ENCODE results near the gene COL28A1.

Gene COL28A1

DNA sequence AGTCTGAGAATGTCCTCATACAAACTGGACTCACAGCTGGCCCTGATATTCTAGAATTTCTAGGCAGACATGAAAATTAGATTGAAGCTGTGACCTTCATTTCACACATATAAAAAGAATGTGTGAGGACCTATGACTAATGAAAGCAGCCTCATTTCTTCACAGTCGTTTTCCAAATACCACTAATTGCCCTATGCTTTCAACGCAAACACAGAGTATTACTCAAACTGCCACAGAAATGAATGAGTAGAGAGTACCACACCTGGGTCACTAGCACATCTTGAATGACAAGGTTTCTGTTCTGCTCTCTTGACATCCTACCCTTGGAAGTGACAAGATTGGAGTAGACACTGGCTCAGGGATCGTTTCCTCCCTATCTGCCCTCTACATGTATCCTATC is 211.0 kb downstream of the COL28A1 start:
- no peak for DNase-seq (ENCODE audit: extremely low read depth, low read depth)
- TF ChIP-seq, protein P1, sequence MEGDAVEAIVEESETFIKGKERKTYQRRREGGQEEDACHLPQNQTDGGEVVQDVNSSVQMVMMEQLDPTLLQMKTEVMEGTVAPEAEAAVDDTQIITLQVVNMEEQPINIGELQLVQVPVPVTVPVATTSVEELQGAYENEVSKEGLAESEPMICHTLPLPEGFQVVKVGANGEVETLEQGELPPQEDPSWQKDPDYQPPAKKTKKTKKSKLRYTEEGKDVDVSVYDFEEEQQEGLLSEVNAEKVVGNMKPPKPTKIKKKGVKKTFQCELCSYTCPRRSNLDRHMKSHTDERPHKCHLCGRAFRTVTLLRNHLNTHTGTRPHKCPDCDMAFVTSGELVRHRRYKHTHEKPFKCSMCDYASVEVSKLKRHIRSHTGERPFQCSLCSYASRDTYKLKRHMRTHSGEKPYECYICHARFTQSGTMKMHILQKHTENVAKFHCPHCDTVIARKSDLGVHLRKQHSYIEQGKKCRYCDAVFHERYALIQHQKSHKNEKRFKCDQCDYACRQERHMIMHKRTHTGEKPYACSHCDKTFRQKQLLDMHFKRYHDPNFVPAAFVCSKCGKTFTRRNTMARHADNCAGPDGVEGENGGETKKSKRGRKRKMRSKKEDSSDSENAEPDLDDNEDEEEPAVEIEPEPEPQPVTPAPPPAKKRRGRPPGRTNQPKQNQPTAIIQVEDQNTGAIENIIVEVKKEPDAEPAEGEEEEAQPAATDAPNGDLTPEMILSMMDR (IDR thresholded peaks at IDR 0.05; ENCODE audit: low read depth, low read length, missing control alignments): no peak
- no peak overlapping the region for H3K4me3 ChIP-seq (replicated peaks; ENCODE audit: low read depth, low read length)

DNA sequence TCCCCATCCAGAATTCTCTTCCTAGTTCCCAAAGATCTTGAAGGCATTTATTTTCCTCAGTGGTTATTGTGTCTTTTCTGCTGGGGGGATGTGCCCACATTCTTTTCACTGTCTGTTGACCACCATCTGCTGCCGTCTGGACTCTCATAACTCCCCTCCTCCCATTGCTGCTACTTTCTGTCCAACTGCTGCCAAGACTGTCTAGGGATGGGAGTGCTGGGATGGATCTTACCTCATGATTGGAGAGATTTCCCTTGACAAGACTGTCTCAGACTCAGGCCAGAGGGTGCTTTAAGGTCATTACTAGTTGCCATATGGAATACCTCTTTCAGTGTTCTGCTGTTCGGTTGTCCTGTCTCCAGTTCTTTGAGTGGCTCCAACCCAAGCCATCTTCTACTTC is 211.8 kb downstream of the COL28A1 start:
- no peak for DNase-seq (ENCODE audit: extremely low read depth, low read depth)
- no peak overlapping the region for H3K4me3 ChIP-seq (replicated peaks; ENCODE audit: low read depth, low read length)
- TF ChIP-seq, protein P1 (IDR thresholded peaks at IDR 0.05; ENCODE audit: low read depth, low read length, missing control alignments): no peak

DNA sequence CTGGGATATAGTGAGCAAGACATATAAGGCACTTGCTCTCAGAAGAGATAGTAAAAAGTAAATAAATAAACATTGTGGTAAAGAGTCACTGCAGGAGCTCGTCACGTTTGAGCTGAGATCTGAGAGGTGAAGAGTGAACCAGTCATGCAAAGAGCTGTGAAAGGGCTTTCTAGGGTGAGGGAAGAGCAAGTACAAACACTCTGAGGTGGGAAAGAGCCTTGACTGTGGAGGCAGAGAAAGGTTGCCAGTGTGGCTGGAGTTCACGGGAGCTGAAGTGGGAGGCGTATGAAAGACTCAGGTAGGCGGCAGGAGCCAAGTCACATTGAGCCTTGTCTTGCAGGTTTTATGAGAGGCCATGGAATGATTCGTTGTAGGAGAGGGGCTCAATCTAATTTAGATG is 212.3 kb downstream of the COL28A1 start:
- no peak overlapping the region for H3K4me3 ChIP-seq (replicated peaks; ENCODE audit: low read depth, low read length)
- TF ChIP-seq, protein P1 (IDR thresholded peaks at IDR 0.05; ENCODE audit: low read depth, low read length, missing control alignments): no peak
- DNase-seq (ENCODE audit: extremely low read depth, low read depth): no peak

DNA sequence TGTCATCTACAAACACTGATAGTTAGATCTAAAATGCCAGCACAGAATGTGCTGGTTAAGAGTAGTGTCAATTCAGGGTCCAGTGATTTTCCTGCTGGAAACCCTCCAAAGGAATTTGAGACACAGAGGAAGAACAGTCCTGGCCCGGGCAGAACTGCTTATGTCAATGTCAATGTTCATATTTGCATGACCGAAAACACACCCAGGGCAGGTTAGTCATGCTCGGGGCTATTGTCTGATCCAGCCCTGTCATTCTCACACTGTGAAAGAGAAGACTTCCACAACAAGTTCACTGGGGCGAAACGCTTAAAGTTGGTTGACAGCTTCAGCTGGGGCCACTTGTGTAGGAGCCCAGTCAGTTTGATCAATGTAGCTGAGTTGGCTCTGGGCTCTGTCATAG is 214.0 kb downstream of the COL28A1 start:
- no peak for DNase-seq (ENCODE audit: extremely low read depth, low read depth)
- TF ChIP-seq, protein P1 (IDR thresholded peaks at IDR 0.05; ENCODE audit: low read depth, low read length, missing control alignments): no peak
- no peak overlapping the region for H3K4me3 ChIP-seq (replicated peaks; ENCODE audit: low read depth, low read length)

DNA sequence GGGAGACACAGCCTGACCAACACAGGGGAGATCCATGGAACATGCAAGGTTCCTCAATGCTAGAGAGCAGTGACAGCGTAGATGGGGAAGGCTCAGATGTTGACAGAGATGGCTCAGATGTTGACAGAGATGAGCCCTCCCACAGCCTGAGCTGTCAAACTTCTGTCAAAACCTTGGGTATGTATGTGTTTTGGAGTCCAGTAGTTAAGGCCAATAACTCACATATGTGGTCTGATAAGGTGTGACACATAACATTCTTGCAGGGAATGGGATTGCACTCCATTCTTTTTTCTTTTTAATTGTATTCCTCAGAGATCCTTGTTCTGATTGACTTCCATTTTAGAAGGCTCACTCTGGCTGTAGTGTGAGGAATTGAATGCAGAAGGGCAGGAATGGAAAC is 217.1 kb downstream of the COL28A1 start:
- DNase-seq (ENCODE audit: extremely low read depth, low read depth): no peak
- no peak overlapping the region for H3K4me3 ChIP-seq (replicated peaks; ENCODE audit: low read depth, low read length)
- TF ChIP-seq, protein P1 (IDR thresholded peaks at IDR 0.05; ENCODE audit: low read depth, low read length, missing control alignments): no peak

DNA sequence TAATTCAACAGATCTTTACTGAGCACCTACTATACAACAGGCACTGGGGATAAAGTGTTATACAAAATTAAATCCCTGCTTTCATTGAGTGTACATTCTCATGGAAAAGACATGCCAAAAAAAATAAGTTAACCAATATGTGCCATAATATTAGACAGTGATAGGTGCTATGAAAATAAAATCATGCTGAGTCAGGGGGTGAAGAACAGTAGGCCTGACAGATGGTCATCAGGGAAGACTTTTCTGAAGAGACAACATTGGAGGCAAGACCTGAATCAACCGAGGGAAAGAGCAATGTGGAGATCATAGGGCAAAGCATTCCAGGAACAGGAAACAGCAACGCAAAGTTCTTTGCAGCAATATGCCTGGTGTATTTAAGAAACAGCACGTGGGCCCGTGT is 217.8 kb downstream of the COL28A1 start:
- H3K4me3 ChIP-seq (replicated peaks; ENCODE audit: low read depth, low read length): no peak overlapping the region
- TF ChIP-seq, protein P1 (IDR thresholded peaks at IDR 0.05; ENCODE audit: low read depth, low read length, missing control alignments): no peak
- DNase-seq (ENCODE audit: extremely low read depth, low read depth): no peak

DNA sequence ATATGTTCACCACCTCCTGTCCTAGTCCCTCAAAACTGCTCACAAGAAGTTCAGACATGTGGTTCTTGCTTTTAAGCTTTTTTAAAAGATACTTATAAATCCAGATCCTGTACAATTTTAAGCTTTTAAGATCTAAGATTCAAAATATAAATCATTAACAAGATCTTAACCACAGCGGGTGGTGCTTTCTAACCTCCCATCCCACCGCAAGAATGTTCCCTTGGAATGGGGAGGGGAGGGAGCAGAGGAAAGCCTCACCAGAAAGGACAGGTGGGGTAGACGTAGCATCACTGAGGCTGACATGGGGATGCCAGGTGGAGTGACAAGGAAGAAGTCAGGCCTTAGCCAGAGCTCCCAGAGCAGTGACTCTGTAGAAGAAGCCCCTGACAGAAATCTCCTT is 219.8 kb downstream of the COL28A1 start:
- TF ChIP-seq, protein P1 (IDR thresholded peaks at IDR 0.05; ENCODE audit: low read depth, low read length, missing control alignments): no peak
- DNase-seq (ENCODE audit: extremely low read depth, low read depth): no peak
- no peak overlapping the region for H3K4me3 ChIP-seq (replicated peaks; ENCODE audit: low read depth, low read length)
